Glomerular endothelial cell (primary cell): Measurements from ENCODE around the gene ZNF587B. TPM values are rescaled to one million over a fixed set of nuclear protein-coding genes. Genes with fewer than 3 reads are reported as not detected.
"Not testable (repeated sequence)": the region's sequence is repeated elsewhere in the genome, so short reads cannot be mapped to it uniquely, and the experiment has no call there.

ENCODE experiments used
- DNase-seq: peaks from one replicate; pipeline ENCODE4 v3.0.0-alpha.2; 2011; ENCODE audit warnings: low read depth, low spot score; ENCODE audit errors: extremely low read depth
- total RNA-seq: library from RNA; depleted of rRNA; stranded (reverse); fragments of >200 nt; gene quantifications from 2 replicates; pipeline ENCODE4 v1.2.3, GENCODE V29; 2015

The ZNF587B gene
- total RNA-seq = 7.1 and 17.7 TPM in 2 replicates

- peak; percentile 68 for DNase-seq
Measured at GRCh38 chr19:57830071-57830602, at the start of gene ZNF587B. Gene ZNF587B, plus strand, starts transcription at chr19:57830299. Its CDS starts 230 bp downstream, at chr19:57830529.

DNA sequence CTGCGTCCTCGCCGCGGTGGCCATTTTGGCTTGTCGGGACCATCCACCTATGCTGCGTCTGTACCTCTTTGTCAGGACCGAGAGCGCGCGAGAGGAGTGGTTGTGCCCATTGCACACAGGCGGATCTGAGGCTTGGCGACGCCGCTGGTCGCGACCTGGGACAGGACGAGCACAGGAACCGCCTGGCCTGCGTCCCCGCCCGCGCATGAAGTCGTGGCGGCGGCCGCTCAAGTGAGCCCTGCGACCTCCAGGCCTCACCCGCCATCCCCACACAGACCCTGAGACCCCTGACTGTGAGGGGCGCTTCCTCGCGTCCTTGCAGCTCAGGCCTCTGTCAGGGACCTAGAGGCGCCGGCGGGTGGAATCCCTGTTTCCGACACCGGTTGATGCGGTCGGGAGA lies 43.8 kb upstream of the ZNF587B start:
- DNase-seq = no peak

DNA sequence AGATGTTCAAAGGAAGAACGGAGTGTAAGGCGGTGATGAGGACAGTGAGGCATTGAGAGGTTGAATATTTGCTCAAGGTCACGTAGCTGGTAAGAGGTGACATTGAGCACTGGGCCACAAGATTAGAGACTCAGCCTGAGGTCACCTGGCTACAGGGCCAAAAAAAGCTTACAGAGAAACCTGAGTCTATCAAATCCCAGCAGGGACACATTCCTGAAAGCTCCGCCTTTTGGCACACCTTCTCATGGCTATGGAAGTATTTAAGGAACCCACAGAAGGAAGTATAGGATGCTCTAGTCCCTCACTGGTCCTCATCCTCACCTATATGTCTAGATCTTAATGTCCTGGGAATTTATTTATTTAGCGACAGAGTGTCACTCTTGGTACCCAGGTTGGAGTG lies 43.2 kb upstream of the ZNF587B start:
- no peak for DNase-seq

- DNase-seq = no peak
Measured at GRCh38 chr19:57788114-57788692, 41.9 kb upstream of the ZNF587B start.

- DNase-seq = no peak
Measured at GRCh38 chr19:57789288-57789687, 40.8 kb upstream of the ZNF587B start.

- not testable (repeated sequence) for DNase-seq
Measured at GRCh38 chr19:57796580-57796979, 33.5 kb upstream of the ZNF587B start.

GRCh38 chr19:57800696-57801095 lies 29.4 kb upstream of the ZNF587B start:
- DNase-seq = no peak

- no peak for DNase-seq
Measured at GRCh38 chr19:57802269-57802668, 27.8 kb upstream of the ZNF587B start.

DNA sequence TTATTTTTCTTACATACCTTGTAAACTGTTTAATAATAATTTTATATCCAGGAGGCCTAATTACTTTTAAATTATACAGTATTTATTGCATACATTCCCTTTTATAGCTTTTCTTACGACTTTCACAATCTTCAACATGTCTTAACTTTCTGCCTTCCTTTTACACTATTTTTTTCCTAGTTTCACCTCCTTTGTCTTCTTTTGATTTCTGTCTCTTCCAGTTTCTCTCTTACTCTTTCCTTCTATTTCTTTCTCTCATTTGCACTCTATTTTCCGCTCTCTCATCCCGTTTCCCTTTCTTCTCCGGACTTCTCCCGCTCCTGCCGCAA lies 26.9 kb upstream of the ZNF587B start:
- no peak for DNase-seq

GRCh38 chr19:57803594-57804325 lies 26.3 kb upstream of the ZNF587B start:
- no peak for DNase-seq

- no peak for DNase-seq
Measured at GRCh38 chr19:57807541-57807940, 22.6 kb upstream of the ZNF587B start.

GRCh38 chr19:57810410-57811295 lies 19.4 kb upstream of the ZNF587B start:
- DNase-seq = not testable (repeated sequence)

DNA sequence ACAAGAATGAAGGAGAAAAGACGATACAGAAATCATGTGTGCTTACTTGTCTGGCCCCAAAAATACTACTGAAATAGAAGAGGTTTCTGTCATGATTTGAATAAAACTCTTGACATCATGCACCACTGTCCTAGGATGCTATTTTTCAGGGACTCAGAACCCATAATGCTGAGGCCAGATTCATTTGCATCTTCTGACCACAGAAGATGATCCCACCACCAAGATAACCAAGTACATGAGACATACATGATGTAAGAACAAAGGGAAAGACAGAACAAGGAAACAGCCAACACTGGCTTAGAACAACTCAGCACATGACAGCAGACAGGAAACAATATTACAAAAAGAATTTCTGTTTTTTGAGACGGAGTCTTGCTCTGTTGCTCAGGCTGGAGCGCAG lies 17.9 kb upstream of the ZNF587B start:
- no peak for DNase-seq

DNA sequence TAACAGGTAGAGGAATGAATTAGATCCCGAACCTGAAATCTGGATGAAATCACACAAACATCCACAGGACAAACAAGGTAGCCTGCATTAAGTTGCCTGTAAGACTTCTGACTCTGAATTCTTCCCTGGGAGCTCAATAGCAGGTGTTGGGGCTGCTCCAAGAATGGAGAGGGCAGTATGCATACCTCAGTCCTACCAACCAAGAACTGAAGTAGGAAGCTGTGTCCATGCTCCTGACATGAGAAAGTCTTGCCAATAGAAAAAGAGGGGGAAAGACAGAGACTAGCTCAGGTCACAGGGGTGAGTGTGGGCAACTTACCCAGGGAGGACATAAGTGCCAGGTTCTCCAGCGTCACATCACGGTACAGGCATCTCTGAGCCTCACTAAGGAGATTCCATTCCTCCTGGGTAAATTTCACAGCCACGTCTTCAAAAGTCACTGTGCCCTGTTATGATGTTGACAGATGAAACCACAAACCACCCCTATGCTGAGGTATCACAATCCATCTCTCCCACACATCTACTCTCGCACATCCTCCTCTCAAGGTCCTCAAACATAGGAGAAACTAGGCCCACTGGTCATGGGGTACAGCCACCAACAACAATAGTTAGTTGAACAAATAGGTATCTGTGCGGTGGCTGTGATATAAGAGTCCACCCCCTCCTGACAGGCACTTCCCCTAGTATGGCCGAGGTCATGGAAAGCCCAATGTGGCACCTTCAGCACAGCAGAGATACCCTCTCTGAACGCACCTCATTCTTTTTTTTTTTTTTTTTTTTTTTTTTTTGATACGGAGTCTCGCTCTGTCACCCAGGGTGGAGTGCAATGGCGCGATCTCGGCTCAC lies 16.9 kb upstream of the ZNF587B start:
- not testable (repeated sequence) for DNase-seq

- DNase-seq = no peak
Measured at GRCh38 chr19:57813919-57814504, 16.1 kb upstream of the ZNF587B start.

DNA sequence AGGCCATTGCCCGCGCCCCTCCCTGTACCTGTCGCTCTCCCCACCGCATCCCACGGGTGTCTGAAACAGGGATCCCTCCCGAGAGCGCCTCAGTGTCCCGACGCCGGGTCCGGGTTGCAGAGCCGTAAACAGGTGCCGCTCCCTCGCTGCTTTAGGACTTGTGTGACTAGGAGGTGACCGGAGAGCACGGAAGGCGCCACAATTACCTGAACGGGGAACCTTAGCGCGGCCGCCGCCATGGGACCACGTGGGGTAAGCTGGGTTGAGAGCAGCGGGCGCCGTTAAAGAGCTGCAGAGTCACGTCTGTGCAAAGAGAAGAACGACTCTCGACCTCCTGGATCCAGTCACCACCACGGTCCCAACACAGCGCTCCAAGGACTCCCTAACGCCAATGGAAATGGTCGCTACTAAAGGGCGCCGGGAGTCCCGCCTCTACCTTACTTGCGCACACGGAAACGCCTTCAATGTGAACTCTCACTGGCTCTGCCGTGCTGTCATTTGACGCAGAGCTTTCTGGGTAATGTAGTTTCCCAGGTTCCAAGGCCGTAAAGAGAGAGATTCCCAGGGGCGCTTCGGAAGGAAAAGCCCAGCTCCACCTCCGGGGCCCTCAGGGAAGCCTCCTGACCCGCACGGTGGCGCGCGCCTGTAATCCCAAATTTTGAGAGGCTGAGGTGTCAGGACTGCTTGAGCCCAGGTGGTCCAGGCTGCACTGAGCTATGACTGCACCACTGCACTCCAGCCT lies 15.4 kb upstream of the ZNF587B start, which contains the start of gene ZNF552:
TSS of gene ZNF552 (minus strand) at position 409 of the 742 bp plus-strand sequence. CDS start at position 239, 170 bp downstream.
- DNase-seq = peak; percentile 80

DNA sequence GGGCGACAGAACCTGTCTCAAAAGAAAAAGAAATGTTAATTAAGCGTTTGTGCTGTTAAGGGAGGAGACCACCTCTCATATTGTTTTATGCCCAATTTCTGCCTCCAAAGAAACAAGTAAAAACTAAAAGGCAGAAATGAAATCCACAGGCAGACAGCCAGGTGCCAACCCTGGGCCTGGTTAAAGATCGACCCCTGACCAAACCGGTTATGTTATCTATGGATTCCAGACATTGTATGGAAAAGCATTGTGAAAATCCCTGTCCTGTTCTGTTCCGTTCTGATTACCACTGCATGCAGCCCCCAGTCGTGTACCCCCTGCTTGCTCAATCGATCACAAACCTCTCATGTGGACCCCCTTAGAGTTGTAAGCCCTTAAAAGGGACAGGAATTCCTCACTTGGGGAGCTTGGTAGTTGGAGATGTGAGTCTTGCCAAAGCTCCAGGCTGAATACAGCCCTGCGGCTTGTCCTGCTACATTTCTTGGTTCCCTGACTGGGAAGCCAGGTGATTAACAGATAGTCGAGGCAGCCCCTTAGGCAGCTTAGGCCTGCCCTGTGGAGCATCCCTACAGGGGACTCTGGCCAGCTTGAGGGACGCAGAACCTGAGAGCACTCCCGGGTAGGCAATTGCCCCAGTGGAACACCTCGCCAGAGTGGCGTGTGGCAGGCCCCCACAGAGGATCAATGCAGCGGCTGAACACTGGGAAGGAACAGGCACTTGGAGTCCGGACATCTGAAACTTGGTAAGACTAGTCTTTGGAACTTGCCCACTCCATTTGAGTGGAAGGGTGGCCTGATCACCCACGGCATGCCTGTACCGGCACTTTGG lies 14.6 kb upstream of the ZNF587B start:
- DNase-seq = no peak

DNA sequence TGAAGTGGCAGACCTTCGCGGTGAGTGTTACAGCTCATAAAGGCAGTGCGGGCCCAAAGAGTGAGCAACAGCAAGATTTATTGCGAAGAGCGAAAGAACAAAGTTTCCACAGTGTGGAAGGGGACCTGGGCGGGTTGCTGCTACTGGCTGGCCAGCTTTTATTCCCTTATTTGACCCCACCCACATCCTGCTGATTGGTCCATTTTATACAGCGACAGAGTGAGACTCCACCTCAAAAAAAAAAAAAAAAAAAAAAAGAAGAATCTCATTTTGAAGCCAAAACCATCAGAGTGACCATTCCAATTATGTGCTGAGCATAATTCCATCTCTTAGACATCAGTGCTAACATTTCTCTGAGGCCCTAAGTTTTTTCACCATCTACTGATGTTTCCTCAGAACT lies 13.4 kb upstream of the ZNF587B start:
- DNase-seq = no peak
